Endothelial cell of umbilical vein (primary cell): Measurements from ENCODE around the gene CDR2L. TPM values are rescaled to one million over a fixed set of nuclear protein-coding genes. Genes with fewer than 3 reads are reported as not detected.

ENCODE experiments used
- BruUV-seq: library from RNA; stranded (reverse); fragments of 400-500 nt; replicated peaks from 2 replicates; lab custom pipeline; 2021; lab: Mats Ljungman, UMichigan
- CTCF ChIA-PET: fragments of 300-600, 350-600 bp; sonication (Branson Sonifier 250); formaldehyde crosslinking; loops from one replicate; lab custom pipeline; 2021; ENCODE audit warnings: antibody characterized with exemption, inconsistent platforms; lab: Charles Lee
- POLR2A ChIA-PET: fragments of 300-600, 350-600 bp; sonication (Branson Sonifier 250); formaldehyde crosslinking; loops from one replicate; lab custom pipeline; 2021; ENCODE audit warnings: antibody characterized with exemption, inconsistent platforms; lab: Charles Lee
- DNase-seq: peaks from one replicate; pipeline ENCODE4 v3.0.0-alpha.2; 2011; ENCODE audit warnings: low read depth, low spot score
- FAIRE-seq: peaks from 2 replicates; lab custom pipeline; 2011; peaks lifted over from hg19 to GRCh38; lab: Jason Lieb, UNC
- H2AFZ ChIP-seq: 2 replicates; pipeline ENCODE4 v1.6.0; 2012; ENCODE audit warnings: low read depth, low read length, control low read depth, inconsistent platforms
- H3K27ac ChIP-seq: 2 replicates; pipeline ENCODE4 v1.5.1; 2011; ENCODE audit warnings: low read depth, mild to moderate bottlenecking, control low read depth, low read length, moderate library complexity; ENCODE audit not compliant: insufficient read depth
- H3K27me3 ChIP-seq, 2 experiments: 2 replicates each; pipeline versions ENCODE4 v1.6.0 to v1.6.1; 2011; ENCODE audit warnings: low read length in 2 of 2, mixed read lengths in 1 of 2; ENCODE audit not compliant: control insufficient read depth in 2 of 2, insufficient read depth in 2 of 2
- H3K36me3 ChIP-seq, 2 experiments: 2 replicates in 1 of 2; 3 replicates in 1 of 2; pipeline ENCODE4 v1.5.1; 2011; ENCODE audit warnings: low read length in 2 of 2, mild to moderate bottlenecking in 1 of 2, moderate library complexity in 1 of 2; ENCODE audit not compliant: control insufficient read depth in 2 of 2, insufficient read depth in 2 of 2; ENCODE audit errors: extremely low read depth in 1 of 2
- H3K4me1 ChIP-seq: 3 replicates; pipeline ENCODE4 v1.5.1; 2011; ENCODE audit warnings: mild to moderate bottlenecking, low read length; ENCODE audit not compliant: control insufficient read depth, insufficient read depth; ENCODE audit errors: extremely low read depth
- H3K4me2 ChIP-seq: 2 replicates; pipeline ENCODE4 v1.6.1; 2011; ENCODE audit warnings: low read length, control low read depth, mixed read lengths; ENCODE audit not compliant: insufficient read depth
- H3K4me3 ChIP-seq, 3 experiments: fragments of 200-600 bp in 1 of 3; sonication (generic), shearing (Covaris generic) in 1 of 3; replicated peaks in 1 of 3; 2 replicates each; pipeline ENCODE4 v1.5.1; 2011 to 2016; ENCODE audit warnings: control low read depth in 3 of 3, low read length in 3 of 3, mild to moderate bottlenecking in 2 of 3, inconsistent platforms in 1 of 3, low read depth in 1 of 3, moderate library complexity in 1 of 3; ENCODE audit not compliant: insufficient read depth in 1 of 3
- H3K79me2 ChIP-seq: 2 replicates; pipeline ENCODE4 v1.6.0; 2012; ENCODE audit warnings: low read length, inconsistent platforms; ENCODE audit not compliant: control insufficient read depth, insufficient read depth
- H3K9ac ChIP-seq: replicated peaks from 2 replicates; pipeline ENCODE3; 2011; ENCODE audit warnings: low read length, control low read depth; ENCODE audit not compliant: insufficient read depth; ENCODE audit errors: extremely low read depth
- H3K9me1 ChIP-seq: replicated peaks from 3 replicates; pipeline ENCODE4 v1.6.0; 2011; ENCODE audit warnings: mild to moderate bottlenecking, low read length; ENCODE audit not compliant: control insufficient read depth, insufficient read depth; ENCODE audit errors: extremely low read depth
- H3K9me3 ChIP-seq: replicated peaks from 2 replicates; pipeline ENCODE4 v1.5.1; 2012; ENCODE audit warnings: low read length, inconsistent platforms; ENCODE audit not compliant: control insufficient read depth, insufficient read depth
- H4K20me1 ChIP-seq: replicated peaks from 2 replicates; pipeline ENCODE3; 2011; ENCODE audit warnings: mild to moderate bottlenecking, low read length; ENCODE audit not compliant: control insufficient read depth, insufficient read depth; ENCODE audit errors: extremely low read depth
- CTCF ChIP-seq, 2 donors: IDR thresholded peaks; 1 replicate in 1 of 2; 2 replicates in 1 of 2; pipeline ENCODE4 v1.5.1; 2011; ENCODE audit warnings: low read length in 2 of 2, mild to moderate bottlenecking in 2 of 2, moderate library complexity in 2 of 2, control low read depth in 1 of 2, inconsistent platforms in 1 of 2, low read depth in 1 of 2; ENCODE audit not compliant: insufficient read depth in 1 of 2; ENCODE audit errors: extremely low read depth in 1 of 2
- EZH2 ChIP-seq: IDR thresholded peaks from 2 replicates; pipeline ENCODE4 v1.6.1; 2012; ENCODE audit warnings: borderline replicate concordance, low read depth, mild to moderate bottlenecking, moderate library complexity, low read length, inconsistent platforms; ENCODE audit not compliant: severe bottlenecking
- FOS ChIP-seq: IDR thresholded peaks from 2 replicates; pipeline ENCODE4 v1.6.1; 2011; ENCODE audit warnings: mild to moderate bottlenecking, low read length, moderate library complexity, borderline replicate concordance; ENCODE audit not compliant: insufficient read depth
- GATA2 ChIP-seq: IDR thresholded peaks from 2 replicates; pipeline ENCODE4 v1.7.0; 2011; ENCODE audit warnings: low read depth, mild to moderate bottlenecking, moderate library complexity, mixed read lengths, low read length; ENCODE audit not compliant: insufficient read length, insufficient read depth
- JUN ChIP-seq: IDR thresholded peaks from 2 replicates; pipeline ENCODE4 v1.6.1; 2011; ENCODE audit warnings: borderline replicate concordance, low read depth; ENCODE audit not compliant: insufficient read length, insufficient read depth
- MYC ChIP-seq: IDR thresholded peaks from one replicate; pipeline ENCODE4 v1.6.1; 2011; ENCODE audit warnings: mild to moderate bottlenecking, low read depth, low read length
- POLR2A ChIP-seq: IDR thresholded peaks from 2 replicates; pipeline ENCODE4 v1.6.1; 2012; ENCODE audit warnings: low read depth, mild to moderate bottlenecking, control low read depth, low read length
- POLR2AphosphoS5 ChIP-seq: IDR thresholded peaks from 2 replicates; pipeline ENCODE4 v1.6.1; 2012; ENCODE audit warnings: low read depth, mild to moderate bottlenecking, control low read depth, low read length, moderate library complexity; ENCODE audit not compliant: insufficient read depth
- dilution Hi-C: fragments of 300-500 bp; cut with MboI; formaldehyde crosslinking; loops from one replicate; pipeline ENCODE4 v1.15.0; 2019; ENCODE audit warnings: low sequenced_read_pairs; ENCODE audit not compliant: extremely low pct_ligation_motif_present
- intact Hi-C: fragments of 100-400 bp; cut with micrococcal nuclease; formaldehyde crosslinking; loops from one replicate; pipeline ENCODE4 v1.10.0; 2022
- polyA plus RNA-seq, 4 experiments: library from polyadenylated mRNA; depleted of rRNA in 3 of 4; stranded (reverse) in 3 of 4; unstranded in 1 of 4; fragments of >200 nt; gene quantifications; 2 replicates each; pipeline versions ENCODE4 v1.2.1 to v1.2.3, GENCODE V29; 2011 to 2012; ENCODE audit warnings: missing spikeins in 1 of 4
- total RNA-seq: library from RNA; stranded (reverse); gene quantifications from 2 replicates; pipeline ENCODE4 v1.2.3, GENCODE V29; 2021
- TF ChIP-seq, protein P1 (sequence below): IDR thresholded peaks from 2 replicates; pipeline ENCODE4 v1.6.1; 2011; ENCODE audit not compliant: insufficient read depth, insufficient read length

Gene CDR2L
- total and polyA plus RNA-seq, 2 donors (not counting 3 experiments of a cell fraction or from before 2014, with no cell fraction given) = 22.2 to 34.9 TPM

DNA sequence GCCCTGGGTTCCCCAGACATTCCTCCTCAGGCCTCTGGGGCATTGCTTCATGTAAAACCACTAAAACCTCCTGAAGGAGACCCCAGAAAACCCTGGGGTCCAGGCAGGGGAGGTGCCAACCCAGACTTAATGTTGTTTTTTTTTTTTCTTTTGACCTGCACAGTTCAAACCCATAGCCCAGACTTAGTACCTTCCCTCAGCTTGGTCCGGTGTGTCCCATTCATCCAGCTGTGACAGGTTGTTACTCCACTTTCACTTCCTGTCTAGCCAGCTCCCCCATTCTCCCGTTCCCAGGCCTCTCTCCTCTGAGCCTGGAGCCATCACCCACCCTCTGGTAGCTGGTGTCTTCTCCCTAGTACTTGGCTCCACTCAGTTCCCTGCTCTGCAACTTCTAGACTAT, 4.8 kb downstream of the CDR2L start:
- H3K27me3 ChIP-seq = no peaks in the 10 kb centered on the region
- no peak overlapping the region for H2AFZ ChIP-seq
- no peak overlapping the region for H3K4me2 ChIP-seq
- intact Hi-C loops = no loop called here
- peaks cover 9% of the 10 kb centered on the region for H3K4me1 ChIP-seq
- CTCF ChIA-PET = interaction anchor here (0.8 to 2.0 kb wide), 4 partner anchors 20 to 31 kb away, joined by 3 to 13 read pairs (median 4); partner anchors contain the start of gene MRPL58
- H3K4me3 ChIP-seq = no peak overlapping the region
- dilution Hi-C loops = no loop called here
- H4K20me1 ChIP-seq = no peaks in the 10 kb centered on the region
- no peaks in the 10 kb centered on the region for H3K36me3 ChIP-seq
- H3K79me2 ChIP-seq = peaks cover 23% of the 10 kb centered on the region
- DNase-seq = no peak
- H3K9me3 ChIP-seq = no peaks in the 10 kb centered on the region
- H3K9me1 ChIP-seq = no peaks in the 10 kb centered on the region
- H3K9ac ChIP-seq = no peak overlapping the region
- no TSS peak for BruUV-seq
- FAIRE-seq = no peak
- TF ChIP-seq EZH2 (no peak), POLR2A (no peak), CTCF (IDR thresholded peaks at IDR 0.05; ENCODE audit: extremely low read depth in 1 of 2, insufficient read depth in 1 of 2, low read depth in 1 of 2, low read length in 2 of 2) (no peak), POLR2AphosphoS5 (no peak), MYC (no peak), FOS (no peak), GATA2 (no peak), JUN (no peak)
- TF ChIP-seq, protein P1, sequence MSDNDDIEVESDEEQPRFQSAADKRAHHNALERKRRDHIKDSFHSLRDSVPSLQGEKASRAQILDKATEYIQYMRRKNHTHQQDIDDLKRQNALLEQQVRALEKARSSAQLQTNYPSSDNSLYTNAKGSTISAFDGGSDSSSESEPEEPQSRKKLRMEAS = no peak
- no peak overlapping the region for H3K27ac ChIP-seq
- POLR2A ChIA-PET = no interaction called here
